ENCODE measurements around the gene FGL2.
"Not testable (repeated sequence)": the region's sequence is repeated elsewhere in the genome, so short reads cannot be mapped to it uniquely, and the experiment has no call there.

Gene FGL2

GRCh38 chr7:77157446-77157845 is 42.2 kb downstream of the FGL2 start:
- Histone ChIP-seq H3K4me3 (no peak overlapping the region), H3K36me3 (replicated peaks) (no peaks in the 10 kb centered on the region), H3K9me3 (no peaks in the 10 kb centered on the region), H3K27me3 (ENCODE audit: low read depth) (no peaks in the 10 kb centered on the region), H3K4me1 (no peaks in the 10 kb centered on the region)
- in situ Hi-C loops (cut with MboI; ENCODE audit: low sequenced_read_pairs) = no loop called here
- no peak for DNase-seq (ENCODE audit: low spot score in 2 of 2)

- H3K27me3 ChIP-seq (ENCODE audit: low read depth); H3K9me3 ChIP-seq; H3K4me1 ChIP-seq; DNase-seq (ENCODE audit: low spot score in 2 of 2); H3K4me3 ChIP-seq; H3K36me3 ChIP-seq (replicated peaks); in situ Hi-C loops (cut with MboI; ENCODE audit: low sequenced_read_pairs): not testable (repeated sequence)
These were observed 42.6 kb downstream of the FGL2 start for GRCh38 chr7:77157034-77157433.

GRCh38 chr7:77155601-77156377 is 43.8 kb downstream of the FGL2 start:
- DNase-seq (ENCODE audit: low spot score in 2 of 2); H3K9me3 ChIP-seq; H3K36me3 ChIP-seq (replicated peaks); H3K4me3 ChIP-seq; in situ Hi-C loops (cut with MboI; ENCODE audit: low sequenced_read_pairs); H3K27me3 ChIP-seq (ENCODE audit: low read depth); H3K4me1 ChIP-seq: not testable (repeated sequence)

DNA sequence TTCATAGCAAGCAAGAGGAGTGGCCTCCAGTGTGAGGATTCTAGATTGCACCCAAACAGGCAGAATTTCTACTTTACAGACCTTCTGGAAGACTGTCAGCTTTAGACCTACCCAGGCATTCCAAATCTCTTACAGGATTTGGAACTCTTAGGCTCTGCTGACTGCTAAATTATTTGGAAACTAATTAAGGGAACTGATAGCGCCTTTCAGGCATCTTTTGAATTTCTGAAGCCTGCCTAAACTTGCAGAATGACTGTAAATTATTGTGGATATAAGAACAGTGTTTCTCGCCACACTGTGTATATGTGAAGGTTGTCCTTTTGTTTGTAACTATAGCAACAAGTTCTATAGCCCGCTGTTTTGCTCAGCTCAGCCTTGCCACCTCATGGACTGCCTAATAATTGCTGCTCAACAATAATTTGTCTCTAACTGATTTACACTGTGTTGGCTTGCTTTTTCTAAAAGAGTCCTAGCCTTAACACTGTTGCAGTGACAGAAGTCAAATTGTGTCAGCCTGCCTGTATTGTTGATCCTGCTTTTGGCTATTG is 44.6 kb downstream of the FGL2 start:
- H3K4me1 ChIP-seq; in situ Hi-C loops (cut with MboI; ENCODE audit: low sequenced_read_pairs); H3K27me3 ChIP-seq (ENCODE audit: low read depth); H3K9me3 ChIP-seq; H3K36me3 ChIP-seq (replicated peaks); H3K4me3 ChIP-seq: not testable (repeated sequence)
- DNase-seq (ENCODE audit: low spot score in 2 of 2) = peak in 1 of 2 experiments; percentile 9

DNA sequence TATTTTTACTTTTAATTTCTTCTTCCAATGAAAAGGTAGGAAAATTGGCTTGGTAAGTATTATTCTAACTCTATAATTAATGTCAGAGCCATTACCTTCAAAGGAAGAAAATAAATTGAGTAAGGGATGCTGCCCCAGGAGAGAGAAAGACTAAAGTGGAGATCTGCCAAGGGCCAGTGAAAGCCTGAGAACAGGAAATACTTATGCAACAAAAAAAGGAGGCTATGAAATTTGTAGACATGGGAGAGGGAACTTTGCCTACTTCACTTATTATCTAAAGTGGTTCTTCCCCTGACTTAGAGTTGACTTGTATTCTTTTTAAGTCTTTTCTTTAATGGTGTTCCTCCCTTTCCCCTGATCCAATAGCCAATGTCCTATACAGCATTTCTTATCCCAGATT is 47.4 kb downstream of the FGL2 start:
- in situ Hi-C loops (cut with MboI; ENCODE audit: low sequenced_read_pairs); DNase-seq (ENCODE audit: low spot score in 2 of 2); H3K9me3 ChIP-seq; H3K36me3 ChIP-seq (replicated peaks); H3K4me3 ChIP-seq; H3K27me3 ChIP-seq (ENCODE audit: low read depth); H3K4me1 ChIP-seq: not testable (repeated sequence)

Data from HAP-1 (cell line).